Neural cell (in vitro differentiated cells): Measurements from ENCODE around the gene CHRM1.

Experiments
- EP300 ChIP-seq: fragments of 450-650 bp; conservative IDR thresholded peaks from 2 replicates; pipeline ENCODE4 v1.6.1; 2014; ENCODE audit warnings: antibody characterized with exemption, mild to moderate bottlenecking, moderate library complexity; ENCODE audit not compliant: poor library complexity, severe bottlenecking
- EZH2 ChIP-seq: fragments of 200-600, 300-800 bp; shearing (Covaris generic), sonication (generic); IDR thresholded peaks from 2 replicates; pipeline ENCODE4 v1.6.1; 2014; ENCODE audit warnings: antibody characterized with exemption, low read length, borderline replicate concordance, mild to moderate bottlenecking; ENCODE audit not compliant: insufficient read depth, poor library complexity, severe bottlenecking
- MXI1 ChIP-seq: fragments of 450-650 bp; conservative IDR thresholded peaks from 2 replicates; pipeline ENCODE4 v1.6.1; 2014; ENCODE audit warnings: antibody characterized with exemption, mild to moderate bottlenecking; ENCODE audit not compliant: poor library complexity, severe bottlenecking
- POLR2AphosphoS5 ChIP-seq: IDR thresholded peaks from 2 replicates; pipeline ENCODE4 v1.6.1; 2012
- RAD21 ChIP-seq: fragments of 450-650 bp; conservative IDR thresholded peaks from 2 replicates; pipeline ENCODE4 v1.6.1; 2014; ENCODE audit warnings: antibody characterized with exemption, mild to moderate bottlenecking, moderate library complexity
- SMC3 ChIP-seq: fragments of 450-650 bp; conservative IDR thresholded peaks from 2 replicates; pipeline ENCODE4 v1.6.1; 2014; ENCODE audit warnings: antibody characterized with exemption, mild to moderate bottlenecking, moderate library complexity; ENCODE audit not compliant: poor library complexity
- TAF1 ChIP-seq: IDR thresholded peaks from 2 replicates; pipeline ENCODE4 v1.6.1; 2012; ENCODE audit warnings: low read depth
- TF ChIP-seq, protein P1 (sequence below): fragments of 450-650 bp; IDR thresholded peaks from 2 replicates; pipeline ENCODE4 v1.5.1; 2014; ENCODE audit warnings: antibody characterized with exemption, mild to moderate bottlenecking, moderate library complexity; ENCODE audit not compliant: poor library complexity, severe bottlenecking
- TF ChIP-seq, protein P2 (sequence below): IDR thresholded peaks from 2 replicates; pipeline ENCODE4 v1.6.1; 2012; ENCODE audit warnings: borderline replicate concordance

DNA sequence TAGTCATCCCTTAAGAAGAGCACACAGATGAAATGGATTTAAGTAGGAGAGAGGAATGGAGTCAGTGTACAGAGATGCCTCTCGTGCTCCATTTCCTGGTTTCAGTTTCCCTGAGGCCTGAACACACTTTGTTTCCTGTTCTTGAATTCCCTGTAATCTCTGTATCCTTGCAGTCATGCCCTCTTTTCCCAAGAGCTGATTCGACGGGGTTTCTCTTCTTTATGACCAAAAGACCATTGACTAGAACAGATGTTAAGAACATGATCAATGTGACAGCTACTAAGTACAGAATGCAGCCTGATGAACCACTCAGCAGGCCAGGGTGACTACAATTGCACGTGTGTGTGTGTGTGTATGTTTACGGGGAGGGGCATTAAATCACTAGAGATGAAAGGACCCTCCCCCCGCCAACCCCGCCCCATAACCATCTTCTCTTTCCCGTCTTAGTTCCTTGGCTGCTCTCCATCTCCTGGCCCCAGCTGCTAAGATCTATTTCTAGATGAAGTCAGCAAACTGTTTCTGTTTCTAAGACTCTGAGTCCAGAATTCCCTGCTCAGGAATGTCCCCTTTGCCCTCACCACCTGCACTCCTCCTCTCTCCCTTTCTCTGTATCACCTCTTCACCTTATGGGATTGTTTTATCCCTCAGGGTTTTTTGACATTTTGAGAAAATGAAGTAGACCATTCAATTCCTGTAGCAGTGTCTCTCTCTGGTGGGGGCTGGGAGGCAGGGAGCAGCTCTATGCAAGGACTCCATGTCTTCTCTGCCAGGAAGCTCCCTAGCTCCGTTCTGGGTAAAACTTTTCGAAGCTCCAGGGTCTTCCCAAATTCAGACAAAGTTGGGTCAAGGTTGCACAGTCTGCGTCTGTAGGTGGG, 37.6 kb upstream of the CHRM1 start:
- no peak for TF ChIP-seq RAD21
- TF ChIP-seq, protein P1, sequence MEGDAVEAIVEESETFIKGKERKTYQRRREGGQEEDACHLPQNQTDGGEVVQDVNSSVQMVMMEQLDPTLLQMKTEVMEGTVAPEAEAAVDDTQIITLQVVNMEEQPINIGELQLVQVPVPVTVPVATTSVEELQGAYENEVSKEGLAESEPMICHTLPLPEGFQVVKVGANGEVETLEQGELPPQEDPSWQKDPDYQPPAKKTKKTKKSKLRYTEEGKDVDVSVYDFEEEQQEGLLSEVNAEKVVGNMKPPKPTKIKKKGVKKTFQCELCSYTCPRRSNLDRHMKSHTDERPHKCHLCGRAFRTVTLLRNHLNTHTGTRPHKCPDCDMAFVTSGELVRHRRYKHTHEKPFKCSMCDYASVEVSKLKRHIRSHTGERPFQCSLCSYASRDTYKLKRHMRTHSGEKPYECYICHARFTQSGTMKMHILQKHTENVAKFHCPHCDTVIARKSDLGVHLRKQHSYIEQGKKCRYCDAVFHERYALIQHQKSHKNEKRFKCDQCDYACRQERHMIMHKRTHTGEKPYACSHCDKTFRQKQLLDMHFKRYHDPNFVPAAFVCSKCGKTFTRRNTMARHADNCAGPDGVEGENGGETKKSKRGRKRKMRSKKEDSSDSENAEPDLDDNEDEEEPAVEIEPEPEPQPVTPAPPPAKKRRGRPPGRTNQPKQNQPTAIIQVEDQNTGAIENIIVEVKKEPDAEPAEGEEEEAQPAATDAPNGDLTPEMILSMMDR: no peak
- TF ChIP-seq SMC3: no peak
- no peak for TF ChIP-seq TAF1
- no peak for TF ChIP-seq EZH2
- TF ChIP-seq POLR2AphosphoS5: no peak
- no peak for TF ChIP-seq EP300
- TF ChIP-seq, protein P2, sequence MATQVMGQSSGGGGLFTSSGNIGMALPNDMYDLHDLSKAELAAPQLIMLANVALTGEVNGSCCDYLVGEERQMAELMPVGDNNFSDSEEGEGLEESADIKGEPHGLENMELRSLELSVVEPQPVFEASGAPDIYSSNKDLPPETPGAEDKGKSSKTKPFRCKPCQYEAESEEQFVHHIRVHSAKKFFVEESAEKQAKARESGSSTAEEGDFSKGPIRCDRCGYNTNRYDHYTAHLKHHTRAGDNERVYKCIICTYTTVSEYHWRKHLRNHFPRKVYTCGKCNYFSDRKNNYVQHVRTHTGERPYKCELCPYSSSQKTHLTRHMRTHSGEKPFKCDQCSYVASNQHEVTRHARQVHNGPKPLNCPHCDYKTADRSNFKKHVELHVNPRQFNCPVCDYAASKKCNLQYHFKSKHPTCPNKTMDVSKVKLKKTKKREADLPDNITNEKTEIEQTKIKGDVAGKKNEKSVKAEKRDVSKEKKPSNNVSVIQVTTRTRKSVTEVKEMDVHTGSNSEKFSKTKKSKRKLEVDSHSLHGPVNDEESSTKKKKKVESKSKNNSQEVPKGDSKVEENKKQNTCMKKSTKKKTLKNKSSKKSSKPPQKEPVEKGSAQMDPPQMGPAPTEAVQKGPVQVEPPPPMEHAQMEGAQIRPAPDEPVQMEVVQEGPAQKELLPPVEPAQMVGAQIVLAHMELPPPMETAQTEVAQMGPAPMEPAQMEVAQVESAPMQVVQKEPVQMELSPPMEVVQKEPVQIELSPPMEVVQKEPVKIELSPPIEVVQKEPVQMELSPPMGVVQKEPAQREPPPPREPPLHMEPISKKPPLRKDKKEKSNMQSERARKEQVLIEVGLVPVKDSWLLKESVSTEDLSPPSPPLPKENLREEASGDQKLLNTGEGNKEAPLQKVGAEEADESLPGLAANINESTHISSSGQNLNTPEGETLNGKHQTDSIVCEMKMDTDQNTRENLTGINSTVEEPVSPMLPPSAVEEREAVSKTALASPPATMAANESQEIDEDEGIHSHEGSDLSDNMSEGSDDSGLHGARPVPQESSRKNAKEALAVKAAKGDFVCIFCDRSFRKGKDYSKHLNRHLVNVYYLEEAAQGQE: no peak
- no peak for TF ChIP-seq MXI1
